H9 (cell line): ENCODE results near the gene PGBD5. TPM values are rescaled to one million over a fixed set of nuclear protein-coding genes. Genes with fewer than 3 reads are reported as not detected.

Experiments used
- DNase-seq: peaks from one replicate; pipeline ENCODE4 v3.0.0-alpha.2; 2017
- H2AFZ ChIP-seq: one replicate; pipeline ENCODE4 v1.6.1; 2013; ENCODE audit warnings: mild to moderate bottlenecking, low read length, control low read depth, moderate library complexity
- H2AK5ac ChIP-seq: 2 replicates; pipeline ENCODE4 v1.6.1; 2013; ENCODE audit warnings: low read length, control low read depth, mixed read lengths; ENCODE audit not compliant: insufficient read length
- H2BK120ac ChIP-seq: one replicate; pipeline ENCODE4 v1.6.1; 2013; ENCODE audit warnings: low read depth, mild to moderate bottlenecking, low read length, control low read depth, inconsistent platforms; ENCODE audit not compliant: poor library complexity, severe bottlenecking
- H2BK12ac ChIP-seq: 2 replicates; pipeline ENCODE4 v1.6.1; 2013; ENCODE audit warnings: low read length, control low read depth, mixed read lengths, low read depth; ENCODE audit not compliant: insufficient read length
- H2BK15ac ChIP-seq: 2 replicates; pipeline ENCODE4 v1.6.1; 2013; ENCODE audit warnings: low read depth, low read length, control low read depth
- H2BK20ac ChIP-seq: one replicate; pipeline ENCODE4 v1.6.1; 2013; ENCODE audit warnings: low read depth, mild to moderate bottlenecking, low read length, control low read depth, inconsistent platforms; ENCODE audit not compliant: poor library complexity, severe bottlenecking
- H2BK5ac ChIP-seq: 2 replicates; pipeline ENCODE4 v1.6.1; 2013; ENCODE audit warnings: low read length, control low read depth, mixed read lengths; ENCODE audit not compliant: insufficient read length
- H3K14ac ChIP-seq: 2 replicates; pipeline ENCODE4 v1.6.1; 2013; ENCODE audit warnings: low read length, control low read depth; ENCODE audit not compliant: insufficient read depth
- H3K18ac ChIP-seq: 2 replicates; pipeline ENCODE4 v1.6.1; 2013; ENCODE audit warnings: low read depth, mild to moderate bottlenecking, mixed read lengths, low read length, control low read depth; ENCODE audit not compliant: insufficient read length
- H3K23ac ChIP-seq: 2 replicates; pipeline ENCODE4 v1.6.1; 2013; ENCODE audit warnings: low read length, control low read depth, mixed read lengths, low read depth; ENCODE audit not compliant: insufficient read length
- H3K23me2 ChIP-seq: 2 replicates; pipeline ENCODE4 v1.6.1; 2013; ENCODE audit warnings: low read depth, mild to moderate bottlenecking, mixed read lengths, low read length, control low read depth; ENCODE audit not compliant: insufficient read length, poor library complexity, severe bottlenecking
- H3K27ac ChIP-seq: 2 replicates; pipeline ENCODE4 v1.5.1; 2013; ENCODE audit warnings: low read length, control low read depth, mixed read lengths, low read depth; ENCODE audit not compliant: insufficient read length
- H3K27me3 ChIP-seq: 2 replicates; pipeline ENCODE4 v1.6.1; 2013; ENCODE audit warnings: low read length, control low read depth, inconsistent platforms; ENCODE audit not compliant: insufficient read depth
- H3K4ac ChIP-seq: 2 replicates; pipeline ENCODE4 v1.6.1; 2013; ENCODE audit warnings: low read depth, mild to moderate bottlenecking, control low read depth, inconsistent platforms, low read length, moderate library complexity
- H3K4me1 ChIP-seq: 2 replicates; pipeline ENCODE4 v1.6.1; 2013; ENCODE audit warnings: low read length, control low read depth, inconsistent platforms; ENCODE audit not compliant: insufficient read depth
- H3K4me2 ChIP-seq: 2 replicates; pipeline ENCODE4 v1.6.1; 2013; ENCODE audit warnings: low read length, control low read depth, mixed read lengths; ENCODE audit not compliant: insufficient read length, insufficient read depth
- H3K56ac ChIP-seq: 2 replicates; pipeline ENCODE4 v1.6.1; 2013; ENCODE audit warnings: low read depth, mild to moderate bottlenecking, mixed read lengths, low read length, control low read depth; ENCODE audit not compliant: insufficient read length
- H3K79me1 ChIP-seq: 2 replicates; pipeline ENCODE4 v1.6.1; 2013; ENCODE audit warnings: low read depth, mild to moderate bottlenecking, moderate library complexity, low read length, control low read depth, inconsistent platforms; ENCODE audit not compliant: insufficient read depth, poor library complexity, severe bottlenecking
- H3K79me2 ChIP-seq: 2 replicates; pipeline ENCODE4 v1.6.1; 2013; ENCODE audit warnings: low read length, control low read depth, inconsistent platforms; ENCODE audit not compliant: insufficient read depth
- H3K9ac ChIP-seq: 2 replicates; pipeline ENCODE4 v1.6.1; 2013; ENCODE audit warnings: low read length, control low read depth, mixed read lengths; ENCODE audit not compliant: insufficient read length; ENCODE audit errors: extremely low read depth
- H3K9me3 ChIP-seq: one replicate; pipeline ENCODE4 v1.6.1; 2013; ENCODE audit warnings: low read depth, low read length, inconsistent platforms; ENCODE audit not compliant: control insufficient read depth
- H3T11ph ChIP-seq: one replicate; pipeline ENCODE4 v1.6.1; 2013; ENCODE audit warnings: mild to moderate bottlenecking, low read length, control low read depth, inconsistent platforms
- H4K20me1 ChIP-seq: one replicate; pipeline ENCODE4 v1.6.1; 2013; ENCODE audit not compliant: control insufficient read depth, insufficient read length, insufficient read depth
- H4K5ac ChIP-seq: 2 replicates; pipeline ENCODE4 v1.6.1; 2013; ENCODE audit warnings: low read depth, mild to moderate bottlenecking, mixed read lengths, low read length, control low read depth; ENCODE audit not compliant: insufficient read length
- H4K8ac ChIP-seq: replicated peaks from 2 replicates; pipeline ENCODE4 v1.6.1; 2013; ENCODE audit warnings: low read length, control low read depth, mixed read lengths, low read depth; ENCODE audit not compliant: insufficient read length
- H4K91ac ChIP-seq: 2 replicates; pipeline ENCODE4 v1.6.1; 2013; ENCODE audit warnings: low read depth, mild to moderate bottlenecking, moderate library complexity, mixed read lengths, low read length, control low read depth; ENCODE audit not compliant: insufficient read length
- H3K27ac Mint-ChIP-seq, 3 experiments: 2 replicates in 2 of 3; 3 replicates in 1 of 3; pipeline ENCODE4 v1.8.0; 2020 to 2021; ENCODE audit warnings: mixed read lengths in 3 of 3, mild to moderate bottlenecking in 1 of 3, moderate library complexity in 1 of 3
- H3K27me3 Mint-ChIP-seq: 2 replicates; pipeline ENCODE4 v1.8.0; 2021; ENCODE audit warnings: low read depth, mild to moderate bottlenecking, moderate library complexity, mixed read lengths
- H3K36me3 Mint-ChIP-seq, 3 experiments: 2 replicates in 2 of 3; 3 replicates in 1 of 3; pipeline ENCODE4 v1.8.0; 2020 to 2021; ENCODE audit warnings: low read depth in 3 of 3, mixed read lengths in 3 of 3; ENCODE audit not compliant: insufficient read depth in 1 of 3
- H3K4me1 Mint-ChIP-seq, 2 experiments: 2 replicates each; pipeline ENCODE4 v1.8.0; 2020; ENCODE audit warnings: mixed read lengths in 2 of 2
- H3K4me3 Mint-ChIP-seq, 2 experiments: 2 replicates in 1 of 2; 3 replicates in 1 of 2; pipeline ENCODE4 v1.8.0; 2020 to 2021; ENCODE audit warnings: mild to moderate bottlenecking in 2 of 2, mixed read lengths in 2 of 2, moderate library complexity in 1 of 2
- H3K9me3 Mint-ChIP-seq, 2 experiments: 2 replicates in 1 of 2; 3 replicates in 1 of 2; pipeline ENCODE4 v1.8.0; 2020; ENCODE audit warnings: mild to moderate bottlenecking in 2 of 2, mixed read lengths in 2 of 2, moderate library complexity in 1 of 2
- WGBS: extraction: QIAGEN DNeasy Blood & Tissue Kit; methylation state at CpG from one replicate; pipeline ENCODE4 v1.1.7; 2013; ENCODE audit warnings: missing lambda C conversion rate, low lambda C conversion rate, mixed read lengths; ENCODE audit not compliant: insufficient read length; ENCODE audit errors: extremely low coverage; 5-methylcytosine and 5-hydroxymethylcytosine counted together
- total RNA-seq: library from RNA; stranded (reverse); gene quantifications from 2 replicates; pipeline ENCODE4 v1.2.1, GENCODE V29; 2021
- TF ChIP-seq, protein P1 (sequence below): fragments of 200-600 bp; sonication (generic); conservative IDR thresholded peaks from 3 replicates; pipeline ENCODE4 v1.8.0; 2021; ENCODE audit warnings: antibody characterized with exemption, mild to moderate bottlenecking

The PGBD5 gene
- total RNA-seq, 1 experiment from 2014 or later: 19.1 TPM

- Histone ChIP-seq H3K4me2 (no peak overlapping the region), H3K9ac (no peak overlapping the region), H2BK20ac (no peak overlapping the region), H3K23me2 (no peaks in the 10 kb centered on the region), H3K23ac (no peak overlapping the region), H4K20me1 (no peaks in the 10 kb centered on the region), H4K91ac (no peak overlapping the region), H3T11ph (no peak overlapping the region), H3K14ac (no peak overlapping the region), H3K56ac (no peak overlapping the region), H3K79me1 (no peaks in the 10 kb centered on the region), H3K27ac (no peak overlapping the region), H3K79me2 (no peaks in the 10 kb centered on the region), H2BK120ac (no peak overlapping the region), H3K9me3 (no peaks in the 10 kb centered on the region), H3K4ac (no peak overlapping the region), H3K4me1 (peaks cover 3% of the 10 kb centered on the region; the same call in 1 of the 2 replicates), H3K18ac (no peak overlapping the region), H3K27me3 (no peaks in the 10 kb centered on the region), H2BK5ac (no peak overlapping the region), H4K8ac (no peak overlapping the region), H2AK5ac (no peak overlapping the region), H2BK12ac (no peak overlapping the region), H2AFZ (no peak overlapping the region), H4K5ac (no peak overlapping the region), H2BK15ac (no peak overlapping the region)
- Mint-ChIP-seq H3K36me3 (no peaks in the 10 kb centered on the region; a peak in 1 of 7 replicates), H3K9me3 (no peaks in the 10 kb centered on the region), H3K27me3 (no peaks in the 10 kb centered on the region; the same call in 1 of the 2 replicates), H3K27ac (no peak overlapping the region), H3K4me1 (peaks cover 29 to 39% of the 10 kb centered on the region in 2 experiments), H3K4me3 (no peak overlapping the region)
- no CpG with 5 or more reads among the region's 14 CpGs for WGBS
- no peak for DNase-seq
- TF ChIP-seq, protein P1, sequence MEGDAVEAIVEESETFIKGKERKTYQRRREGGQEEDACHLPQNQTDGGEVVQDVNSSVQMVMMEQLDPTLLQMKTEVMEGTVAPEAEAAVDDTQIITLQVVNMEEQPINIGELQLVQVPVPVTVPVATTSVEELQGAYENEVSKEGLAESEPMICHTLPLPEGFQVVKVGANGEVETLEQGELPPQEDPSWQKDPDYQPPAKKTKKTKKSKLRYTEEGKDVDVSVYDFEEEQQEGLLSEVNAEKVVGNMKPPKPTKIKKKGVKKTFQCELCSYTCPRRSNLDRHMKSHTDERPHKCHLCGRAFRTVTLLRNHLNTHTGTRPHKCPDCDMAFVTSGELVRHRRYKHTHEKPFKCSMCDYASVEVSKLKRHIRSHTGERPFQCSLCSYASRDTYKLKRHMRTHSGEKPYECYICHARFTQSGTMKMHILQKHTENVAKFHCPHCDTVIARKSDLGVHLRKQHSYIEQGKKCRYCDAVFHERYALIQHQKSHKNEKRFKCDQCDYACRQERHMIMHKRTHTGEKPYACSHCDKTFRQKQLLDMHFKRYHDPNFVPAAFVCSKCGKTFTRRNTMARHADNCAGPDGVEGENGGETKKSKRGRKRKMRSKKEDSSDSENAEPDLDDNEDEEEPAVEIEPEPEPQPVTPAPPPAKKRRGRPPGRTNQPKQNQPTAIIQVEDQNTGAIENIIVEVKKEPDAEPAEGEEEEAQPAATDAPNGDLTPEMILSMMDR: no peak
Observed at GRCh38 chr1:230288641-230289349, 137.3 kb downstream of the PGBD5 start.
